HL-60 (cell line): ENCODE results near the gene KIF7.

Source experiments
- DNase-seq, 2 experiments: peaks; one replicate each; pipeline ENCODE4 v3.0.0-alpha.2; 2010 to 2020; ENCODE audit warnings: low read depth in 1 of 2, low spot score in 1 of 2
- H3K27ac ChIP-seq: fragments of 250-450 bp; sonication (Bioruptor Pico); replicated peaks from 2 replicates; pipeline ENCODE4 v1.5.1; 2020; ENCODE audit warnings: mild to moderate bottlenecking, moderate library complexity
- H3K27me3 ChIP-seq: fragments of 250-450 bp; sonication (Bioruptor Pico); 2 replicates; pipeline ENCODE4 v1.5.1; 2021; ENCODE audit warnings: mild to moderate bottlenecking, moderate library complexity; ENCODE audit not compliant: insufficient read depth, poor library complexity, severe bottlenecking
- H3K4me3 ChIP-seq: replicated peaks from 2 replicates; pipeline ENCODE4 v1.5.1; 2011; ENCODE audit warnings: mild to moderate bottlenecking, control low read depth, low read length; ENCODE audit not compliant: insufficient read depth
- CTCF ChIP-seq: IDR thresholded peaks from one replicate; pipeline ENCODE4 v1.5.1; 2011; ENCODE audit warnings: low read length, control low read depth, inconsistent platforms; ENCODE audit not compliant: insufficient read depth
- GABPA ChIP-seq: IDR thresholded peaks from 2 replicates; pipeline ENCODE4 v1.6.1; 2012; ENCODE audit warnings: low read depth
- POLR2AphosphoS5 ChIP-seq: IDR thresholded peaks from 2 replicates; pipeline ENCODE4 v1.6.1; 2012; ENCODE audit warnings: low read depth
- REST ChIP-seq: IDR thresholded peaks from 2 replicates; pipeline ENCODE4 v1.6.1; 2012; ENCODE audit warnings: low read depth; ENCODE audit not compliant: insufficient replicate concordance
- SPI1 ChIP-seq: IDR thresholded peaks from 2 replicates; pipeline ENCODE4 v1.6.1; 2012; ENCODE audit warnings: low read depth, mild to moderate bottlenecking, borderline replicate concordance

Gene KIF7

DNA sequence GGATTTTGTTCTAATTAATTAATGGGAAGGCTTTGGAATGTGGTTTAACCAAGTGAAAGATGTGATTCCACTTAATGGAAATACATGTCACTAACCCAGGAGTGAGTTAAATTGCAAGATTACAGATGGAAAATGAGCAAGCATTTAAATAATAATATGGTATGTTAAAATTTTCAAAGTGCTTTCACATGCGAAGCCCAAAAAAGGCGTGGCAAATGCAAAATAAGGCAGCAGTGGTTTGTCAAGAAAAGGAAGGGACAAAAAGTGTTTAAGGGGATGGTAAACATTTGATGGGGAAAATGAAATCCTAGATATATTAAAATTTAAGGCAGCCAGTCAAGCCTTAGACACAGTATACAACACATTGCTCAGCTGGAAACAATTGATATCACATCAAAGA, 77.1 kb downstream of the KIF7 start:
- peak overlapping the region; percentile 92 for H3K4me3 ChIP-seq
- TF ChIP-seq POLR2AphosphoS5 (no peak), CTCF (no peak), GABPA (no peak), REST (no peak), SPI1 (no peak)
- no peaks in the 10 kb centered on the region for H3K27me3 ChIP-seq
- no peak for DNase-seq
- H3K27ac ChIP-seq: no peak overlapping the region
